HG03045 (cell line): Measurements from ENCODE around the gene SYNE3.

ENCODE experiments used
- ATAC-seq: cut with Tn5 transposase; IDR thresholded peaks from one replicate; pipeline ENCODE4 v1.9.1; 2021; ENCODE audit warnings: mild to moderate bottlenecking, moderate library complexity; ENCODE audit not compliant: unreplicated experiment

The SYNE3 gene

DNA sequence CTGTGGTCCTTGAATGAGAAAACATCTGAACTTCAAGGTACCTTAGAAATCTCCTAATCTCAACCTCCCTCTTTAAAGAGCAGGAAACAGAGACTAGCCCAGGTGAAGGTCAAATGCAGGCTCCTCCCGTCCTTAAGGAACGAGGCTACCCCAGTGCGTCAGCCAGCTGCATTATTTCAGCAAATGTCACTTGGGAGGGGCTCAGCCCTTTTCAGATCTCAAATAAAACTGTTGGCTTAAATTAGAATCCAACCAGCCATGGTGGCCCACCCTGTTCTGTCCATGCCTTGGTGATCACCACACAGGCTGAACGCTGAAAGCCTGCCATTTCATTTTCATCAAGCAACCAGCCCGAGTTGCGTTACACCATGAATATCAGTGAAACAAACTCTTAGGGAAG lies 7.0 kb downstream of the SYNE3 start:
- no peak for ATAC-seq

GRCh38 chr14:95508377-95508776 lies 8.1 kb downstream of the SYNE3 start:
- ATAC-seq: no peak

- no peak for ATAC-seq
These were observed 8.7 kb downstream of the SYNE3 start for GRCh38 chr14:95507701-95508103.

DNA sequence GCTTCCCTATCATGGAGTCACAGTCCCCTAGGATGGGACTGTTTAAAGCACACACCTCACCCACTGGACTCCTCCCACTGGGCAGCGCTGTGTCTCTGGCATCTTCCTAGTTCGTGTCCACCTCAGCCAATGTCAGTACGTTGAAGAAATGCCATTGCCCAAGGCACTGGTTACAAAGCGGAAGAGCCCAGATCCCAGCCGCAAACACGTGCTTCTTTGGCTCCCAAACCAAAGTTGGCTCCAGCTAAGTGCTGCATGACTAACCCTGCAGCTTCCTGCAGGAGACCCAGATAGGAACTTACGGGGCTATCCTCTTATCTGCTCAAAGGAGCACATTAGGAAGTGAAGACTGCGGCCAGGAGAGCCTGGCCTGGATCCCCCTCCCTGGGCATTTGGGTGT lies 9.3 kb downstream of the SYNE3 start:
- no peak for ATAC-seq

DNA sequence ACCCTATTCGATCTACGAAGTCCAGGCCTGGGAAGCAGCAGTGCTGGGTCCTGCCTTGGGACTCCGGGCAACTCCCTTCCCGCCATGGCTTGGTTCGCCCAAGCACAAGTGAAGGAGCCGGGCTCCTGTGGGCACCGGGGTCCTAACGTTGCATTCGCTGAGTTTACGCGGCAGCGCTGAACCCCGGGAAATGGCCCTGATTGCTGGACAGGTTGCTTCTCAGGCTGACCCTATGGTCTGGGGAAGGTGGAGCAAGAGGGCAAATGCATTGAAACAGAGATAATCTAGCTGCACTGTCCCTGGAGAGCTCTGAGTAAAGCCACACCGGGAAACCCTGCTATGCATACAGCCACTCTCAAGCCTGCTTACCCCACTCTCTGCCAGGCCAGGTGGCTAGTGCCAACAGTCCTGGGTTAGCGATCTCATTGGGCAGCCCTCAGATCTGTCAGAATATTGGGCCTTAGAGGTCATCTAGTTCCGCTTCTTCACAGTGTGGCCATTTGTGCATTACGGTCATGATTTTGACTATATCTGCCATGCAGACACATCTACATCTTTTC lies 11.3 kb downstream of the SYNE3 start:
- no peak for ATAC-seq

GRCh38 chr14:95504135-95505029 lies 12.1 kb downstream of the SYNE3 start:
- ATAC-seq: no peak

GRCh38 chr14:95503365-95504134 lies 12.9 kb downstream of the SYNE3 start:
- peak; percentile 51 for ATAC-seq

DNA sequence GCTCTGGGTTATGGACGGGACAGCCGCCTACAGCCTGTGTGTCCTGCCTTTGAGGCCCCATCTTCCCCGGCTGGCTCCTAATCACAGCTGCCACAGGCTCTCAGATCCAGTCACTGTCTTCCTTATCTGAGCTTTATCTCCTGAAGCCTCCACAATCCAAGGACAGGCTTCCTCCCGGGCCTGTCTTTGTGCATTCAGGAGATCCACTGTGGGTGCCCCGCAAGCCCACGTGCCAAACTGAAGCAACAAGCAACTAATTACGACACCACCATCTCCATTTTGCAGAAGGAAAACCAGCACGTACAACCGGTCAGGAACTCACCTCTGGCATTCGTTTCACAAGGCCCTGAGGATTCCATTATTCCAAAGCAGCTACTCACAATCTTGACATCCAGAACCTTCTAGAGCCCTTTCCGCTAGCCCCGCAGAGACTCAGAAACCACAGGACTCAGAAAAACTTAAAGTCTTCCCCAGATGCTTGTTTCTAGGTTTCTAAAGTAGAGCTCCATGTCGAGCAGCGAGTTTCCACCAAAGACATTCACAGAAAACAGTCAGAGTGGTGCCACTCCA lies 14.0 kb downstream of the SYNE3 start:
- ATAC-seq: no peak

DNA sequence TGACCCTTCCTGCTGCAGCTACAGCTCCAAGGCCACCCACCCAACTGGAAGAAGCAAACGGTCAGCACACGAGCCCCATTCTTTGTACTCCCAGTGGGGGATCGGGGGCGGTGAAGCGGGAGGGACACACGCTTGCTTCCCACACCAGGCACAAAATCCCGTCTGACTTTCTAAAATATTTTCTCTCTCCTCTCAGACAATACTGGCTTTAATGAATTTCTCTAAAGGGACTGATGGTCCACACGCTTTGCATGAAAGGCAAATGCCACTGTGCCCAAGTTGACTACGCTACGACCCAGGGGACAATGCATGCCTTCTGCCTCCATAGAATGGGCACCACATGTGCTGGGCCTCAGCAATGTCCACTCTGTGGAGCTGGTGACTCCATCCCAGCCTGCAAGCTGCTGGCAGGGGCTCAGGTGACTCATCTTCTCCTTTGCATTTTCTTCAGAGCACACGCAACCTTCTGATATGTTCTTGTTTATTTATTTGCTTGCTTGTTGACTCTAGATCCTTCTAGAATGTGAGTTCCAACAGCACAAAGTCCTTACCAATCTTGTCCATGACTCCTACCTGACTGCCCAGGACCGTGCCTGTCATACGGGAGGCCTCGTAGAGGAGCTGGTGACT lies 15.6 kb downstream of the SYNE3 start:
- no peak for ATAC-seq

DNA sequence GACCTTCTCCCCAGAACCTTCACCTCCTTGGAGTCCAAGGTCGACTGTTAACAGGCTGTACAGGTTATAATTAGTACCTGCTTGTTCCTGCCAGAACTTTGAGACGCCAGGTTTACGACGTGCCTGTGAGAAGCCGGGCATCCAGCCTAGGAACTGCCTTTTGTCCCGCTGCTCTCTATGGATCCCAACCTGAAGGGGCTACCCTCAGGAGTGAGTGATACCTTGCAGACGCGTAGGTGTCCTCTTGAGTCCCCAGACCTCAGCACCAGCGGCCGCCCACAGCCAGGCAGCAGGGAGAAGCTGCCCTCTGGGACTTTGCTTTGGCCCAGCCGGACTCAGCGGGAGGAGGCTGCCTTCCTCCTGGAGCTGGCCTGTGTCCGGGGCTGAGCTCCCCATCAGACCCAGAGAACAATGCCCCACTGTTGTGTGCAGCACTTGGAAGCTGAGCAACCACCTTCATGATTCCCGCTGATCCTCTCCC lies 16.2 kb downstream of the SYNE3 start:
- no peak for ATAC-seq

- ATAC-seq: no peak
These were observed 17.1 kb downstream of the SYNE3 start for GRCh38 chr14:95499354-95499750.

- no peak for ATAC-seq
These were observed 17.7 kb downstream of the SYNE3 start for GRCh38 chr14:95498622-95499353.

DNA sequence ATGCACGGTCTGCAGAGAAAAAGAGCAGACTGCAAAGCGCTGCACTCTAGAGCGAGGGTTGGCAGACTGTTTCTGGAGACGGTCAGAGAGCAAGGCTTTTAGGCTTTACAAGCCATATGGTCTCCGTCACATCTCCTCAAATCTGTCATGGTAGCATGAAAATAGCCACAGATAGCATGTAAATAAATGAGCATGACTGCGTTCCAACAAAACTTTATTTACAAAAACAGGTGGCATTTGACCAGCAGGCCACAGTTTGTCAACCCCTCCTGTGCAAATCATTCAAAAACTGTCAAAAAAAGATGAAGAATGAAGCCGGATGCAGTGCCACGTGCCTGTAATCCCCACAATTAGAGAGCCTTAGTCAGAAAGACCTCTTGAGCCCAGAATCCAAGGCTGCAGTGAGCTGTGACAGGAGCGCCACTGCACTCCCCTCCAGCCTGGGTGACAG lies 18.9 kb downstream of the SYNE3 start:
- ATAC-seq: no peak

- ATAC-seq: no peak
These were observed 19.7 kb downstream of the SYNE3 start for GRCh38 chr14:95496690-95497259.

DNA sequence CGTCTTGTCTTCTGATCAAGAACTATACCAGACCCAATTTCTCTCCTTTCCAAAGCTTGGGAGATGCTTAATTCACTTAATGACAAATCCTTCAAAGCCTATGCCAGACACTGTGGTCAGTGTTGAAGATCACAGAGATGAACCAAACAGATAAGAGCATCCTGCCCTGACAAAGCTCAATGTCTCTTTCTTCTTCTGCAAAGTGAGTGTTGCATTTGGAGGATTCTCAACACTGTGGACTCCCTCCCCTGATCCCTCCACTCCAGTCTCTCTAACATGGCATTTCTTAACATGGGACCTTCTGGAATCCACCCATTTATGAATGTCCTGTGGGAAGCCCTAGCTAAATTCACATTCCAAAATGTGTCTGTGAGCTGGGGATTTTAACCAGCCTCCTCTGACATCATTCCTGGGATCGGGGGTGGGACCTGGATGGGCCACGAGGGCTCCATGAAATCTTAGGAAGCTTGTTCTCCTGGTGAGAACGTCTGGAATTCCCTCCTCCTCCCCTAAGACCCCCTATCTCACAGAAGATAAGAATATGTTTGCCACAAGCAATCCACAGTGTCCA lies 20.3 kb downstream of the SYNE3 start:
- ATAC-seq: peak; percentile 5

DNA sequence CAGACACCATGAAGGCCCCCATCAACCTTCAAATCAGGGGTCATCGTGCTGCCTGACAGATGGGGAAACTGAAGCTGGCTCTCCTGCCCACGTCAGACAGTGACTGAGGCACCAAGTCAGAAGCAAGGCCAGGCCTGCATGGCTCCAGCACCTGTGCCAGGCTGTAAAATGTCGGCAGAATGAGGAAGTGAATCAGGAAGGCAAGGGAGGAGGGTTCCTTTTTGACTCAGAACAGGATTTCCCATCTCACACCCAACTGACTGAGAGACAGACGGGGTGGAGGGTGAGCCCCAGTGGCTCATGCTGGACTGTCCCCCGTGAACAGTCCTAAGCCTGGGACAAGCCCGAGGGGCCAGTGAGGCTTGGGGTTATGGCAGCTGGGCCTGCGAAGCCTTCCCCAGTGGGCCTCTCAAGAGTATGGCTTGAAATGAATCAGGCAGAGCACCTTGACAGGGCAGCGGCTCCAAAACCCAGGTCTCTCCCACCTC lies 20.9 kb downstream of the SYNE3 start:
- ATAC-seq: peak; percentile 82

DNA sequence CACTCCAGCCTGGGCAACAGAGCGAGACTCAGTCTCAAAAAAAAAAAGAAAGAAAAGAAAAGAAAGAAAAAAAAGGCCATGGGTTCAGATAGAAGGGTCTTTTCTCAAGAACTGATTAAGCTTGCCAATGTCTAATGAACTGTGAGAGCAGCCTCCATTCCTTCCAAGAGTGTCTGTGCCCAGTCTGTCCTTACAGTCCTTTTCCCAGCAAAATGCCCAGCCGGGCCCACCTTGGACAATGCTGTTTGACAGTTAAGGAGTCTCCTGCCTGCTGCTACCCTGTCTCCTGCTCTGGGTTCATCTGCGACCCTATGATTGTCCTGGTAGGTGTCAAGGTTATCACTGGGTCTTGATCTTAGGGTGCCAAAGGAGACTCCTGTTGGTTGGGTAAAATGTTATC lies 21.4 kb downstream of the SYNE3 start:
- ATAC-seq: no peak

DNA sequence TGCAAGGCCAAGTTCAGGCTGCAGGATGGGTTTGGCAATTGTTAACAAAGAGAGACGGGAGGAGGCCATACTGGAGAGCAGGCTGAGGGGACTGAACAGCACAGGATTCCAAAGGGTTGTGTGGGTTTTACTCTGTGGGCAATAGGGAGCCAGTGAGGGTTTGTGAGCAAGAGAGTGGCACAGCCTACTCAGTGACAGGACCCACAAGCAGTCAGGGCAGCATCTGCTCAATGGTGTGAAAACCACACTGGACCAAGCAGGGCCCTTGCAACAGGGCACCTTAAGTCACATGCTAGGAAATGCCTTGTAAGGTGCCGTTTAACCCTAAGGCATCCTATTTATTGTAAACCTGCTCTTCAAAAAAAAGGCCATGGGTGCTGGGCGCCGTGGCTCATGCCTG lies 22.0 kb downstream of the SYNE3 start:
- no peak for ATAC-seq

DNA sequence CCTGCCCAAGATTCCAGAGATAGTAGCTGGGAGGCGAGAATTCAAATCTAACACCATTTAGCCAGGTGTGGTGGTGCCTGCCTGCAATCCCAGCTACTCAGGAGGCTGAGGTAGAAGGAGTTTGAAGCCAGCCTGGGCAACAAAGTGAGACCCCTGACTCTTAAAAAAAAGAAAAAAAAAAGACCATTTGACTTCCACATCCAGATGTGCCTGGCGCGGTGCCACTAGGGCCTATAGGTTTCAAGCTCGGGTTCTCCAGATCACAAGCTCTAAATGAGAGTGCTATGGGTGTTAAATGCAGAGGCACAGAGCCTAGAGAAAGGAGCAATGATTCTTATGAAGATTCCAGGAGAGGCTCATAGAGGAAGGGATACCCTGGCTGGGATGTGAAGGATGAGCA lies 22.5 kb downstream of the SYNE3 start:
- no peak for ATAC-seq
